ENCODE data around the gene PPP1CA.

- TF ChIP-seq CTCF (IDR thresholded peaks at IDR 0.05) (no peak), EZH2 (IDR thresholded peaks at IDR 0.05; ENCODE audit: borderline replicate concordance, insufficient read depth, low read depth, low read length, poor library complexity, severe bottlenecking) (no peak)
Measured at GRCh38 chr11:67369801-67370284, 31.8 kb downstream of the PPP1CA start.

All from B cell (primary cell).